Measurements from ENCODE around the gene SBF2. TPM values are rescaled to one million over a fixed set of nuclear protein-coding genes. Genes with fewer than 3 reads are reported as not detected.
A peak's percentile ranks its signal among the peaks of the same experiment; 100 is the strongest.

Gene SBF2
- total and polyA plus RNA-seq, 2 of the 13 experiments (the other 11 are each of a cell fraction or from before 2014, with no cell fraction given) = 24.0 to 45.8 TPM

DNA sequence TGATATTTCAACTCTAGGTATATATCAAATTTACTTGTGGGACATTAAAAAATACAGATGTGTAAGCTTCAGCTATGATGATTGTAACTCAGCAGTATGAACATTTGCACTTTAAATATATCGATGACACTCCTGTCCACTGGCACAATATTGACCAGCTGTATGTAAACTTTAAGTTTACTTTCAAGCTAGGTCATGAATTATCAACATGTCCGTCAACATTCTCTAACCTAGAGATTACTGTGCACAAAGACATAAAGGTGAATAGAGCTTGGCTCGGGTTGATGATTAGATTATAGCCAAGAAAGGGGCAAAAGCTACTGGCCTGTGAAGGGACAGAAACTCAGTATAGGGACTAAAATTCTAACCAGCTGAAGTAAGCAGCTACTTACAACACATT lies 343.6 kb downstream of the SBF2 start (continued):
- TF ChIP-seq, protein P1, sequence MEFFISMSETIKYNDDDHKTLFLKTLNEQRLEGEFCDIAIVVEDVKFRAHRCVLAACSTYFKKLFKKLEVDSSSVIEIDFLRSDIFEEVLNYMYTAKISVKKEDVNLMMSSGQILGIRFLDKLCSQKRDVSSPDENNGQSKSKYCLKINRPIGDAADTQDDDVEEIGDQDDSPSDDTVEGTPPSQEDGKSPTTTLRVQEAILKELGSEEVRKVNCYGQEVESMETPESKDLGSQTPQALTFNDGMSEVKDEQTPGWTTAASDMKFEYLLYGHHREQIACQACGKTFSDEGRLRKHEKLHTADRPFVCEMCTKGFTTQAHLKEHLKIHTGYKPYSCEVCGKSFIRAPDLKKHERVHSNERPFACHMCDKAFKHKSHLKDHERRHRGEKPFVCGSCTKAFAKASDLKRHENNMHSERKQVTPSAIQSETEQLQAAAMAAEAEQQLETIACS (CRISPR knock-in tag; IDR thresholded peaks at IDR 0.05) = no peak
- TF ChIP-seq SMYD3 (CRISPR knock-in tag; IDR thresholded peaks at IDR 0.05) (no peak), ZNF512 (CRISPR knock-in tag; IDR thresholded peaks at IDR 0.05) (no peak), DNMT3B (CRISPR knock-in tag; conservative IDR thresholded peaks at IDR 0.05) (no peak), ZNF160 (CRISPR knock-in tag; IDR thresholded peaks at IDR 0.05) (no peak), POLR2A (IDR thresholded peaks at IDR 0.05; ENCODE audit: insufficient read depth in 1 of 2, low read depth in 2 of 2, low read length in 2 of 2) (no peak), RARG (CRISPR knock-in tag; IDR thresholded peaks at IDR 0.05; ENCODE audit: low read depth) (no peak), MLLT10 (CRISPR knock-in tag; IDR thresholded peaks at IDR 0.05) (no peak), KDM4B (CRISPR knock-in tag; IDR thresholded peaks at IDR 0.05) (no peak), ZNF775 (CRISPR knock-in tag; IDR thresholded peaks at IDR 0.05; ENCODE audit: borderline replicate concordance) (no peak), ZSCAN12 (CRISPR knock-in tag; IDR thresholded peaks at IDR 0.05) (no peak), YY1 (IDR thresholded peaks at IDR 0.05; ENCODE audit: insufficient read depth, insufficient replicate concordance, low read depth, low read length) (no peak), ZMAT3 (CRISPR knock-in tag; conservative IDR thresholded peaks at IDR 0.05) (no peak), THYN1 (CRISPR knock-in tag; IDR thresholded peaks at IDR 0.05; ENCODE audit: borderline replicate concordance, low read depth) (no peak), ZNF772 (CRISPR knock-in tag; IDR thresholded peaks at IDR 0.05) (no peak; the same call in 1 of the 2 replicates), ZNF33B (CRISPR knock-in tag; IDR thresholded peaks at IDR 0.05) (no peak), ZNF879 (CRISPR knock-in tag; IDR thresholded peaks at IDR 0.05) (no peak), SOX13 (IDR thresholded peaks at IDR 0.05) (no peak), SOX13 (CRISPR knock-in tag; conservative IDR thresholded peaks at IDR 0.05 in 1 of 2, IDR thresholded peaks at IDR 0.05 in 1 of 2) (peak in 1 of 2 experiments; percentile 45; a peak in 1 of 4 replicates), SETDB1 (CRISPR knock-in tag; IDR thresholded peaks at IDR 0.05; ENCODE audit: borderline replicate concordance) (no peak), ZNF83 (CRISPR knock-in tag; IDR thresholded peaks at IDR 0.05; ENCODE audit: borderline replicate concordance) (no peak), BHLHE40 (IDR thresholded peaks at IDR 0.05; ENCODE audit: low read length) (no peak), ZNF605 (CRISPR knock-in tag; IDR thresholded peaks at IDR 0.05) (no peak)
- TF ChIP-seq, protein P2, sequence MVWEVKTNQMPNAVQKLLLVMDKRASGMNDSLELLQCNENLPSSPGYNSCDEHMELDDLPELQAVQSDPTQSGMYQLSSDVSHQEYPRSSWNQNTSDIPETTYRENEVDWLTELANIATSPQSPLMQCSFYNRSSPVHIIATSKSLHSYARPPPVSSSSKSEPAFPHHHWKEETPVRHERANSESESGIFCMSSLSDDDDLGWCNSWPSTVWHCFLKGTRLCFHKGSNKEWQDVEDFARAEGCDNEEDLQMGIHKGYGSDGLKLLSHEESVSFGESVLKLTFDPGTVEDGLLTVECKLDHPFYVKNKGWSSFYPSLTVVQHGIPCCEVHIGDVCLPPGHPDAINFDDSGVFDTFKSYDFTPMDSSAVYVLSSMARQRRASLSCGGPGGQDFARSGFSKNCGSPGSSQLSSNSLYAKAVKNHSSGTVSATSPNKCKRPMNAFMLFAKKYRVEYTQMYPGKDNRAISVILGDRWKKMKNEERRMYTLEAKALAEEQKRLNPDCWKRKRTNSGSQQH (CRISPR knock-in tag; IDR thresholded peaks at IDR 0.05; ENCODE audit: low read depth) = no peak
- TF ChIP-seq, protein P3, sequence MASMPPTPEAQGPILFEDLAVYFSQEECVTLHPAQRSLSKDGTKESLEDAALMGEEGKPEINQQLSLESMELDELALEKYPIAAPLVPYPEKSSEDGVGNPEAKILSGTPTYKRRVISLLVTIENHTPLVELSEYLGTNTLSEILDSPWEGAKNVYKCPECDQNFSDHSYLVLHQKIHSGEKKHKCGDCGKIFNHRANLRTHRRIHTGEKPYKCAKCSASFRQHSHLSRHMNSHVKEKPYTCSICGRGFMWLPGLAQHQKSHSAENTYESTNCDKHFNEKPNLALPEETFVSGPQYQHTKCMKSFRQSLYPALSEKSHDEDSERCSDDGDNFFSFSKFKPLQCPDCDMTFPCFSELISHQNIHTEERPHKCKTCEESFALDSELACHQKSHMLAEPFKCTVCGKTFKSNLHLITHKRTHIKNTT (CRISPR knock-in tag; IDR thresholded peaks at IDR 0.05) = no peak
- TF ChIP-seq, protein P4, sequence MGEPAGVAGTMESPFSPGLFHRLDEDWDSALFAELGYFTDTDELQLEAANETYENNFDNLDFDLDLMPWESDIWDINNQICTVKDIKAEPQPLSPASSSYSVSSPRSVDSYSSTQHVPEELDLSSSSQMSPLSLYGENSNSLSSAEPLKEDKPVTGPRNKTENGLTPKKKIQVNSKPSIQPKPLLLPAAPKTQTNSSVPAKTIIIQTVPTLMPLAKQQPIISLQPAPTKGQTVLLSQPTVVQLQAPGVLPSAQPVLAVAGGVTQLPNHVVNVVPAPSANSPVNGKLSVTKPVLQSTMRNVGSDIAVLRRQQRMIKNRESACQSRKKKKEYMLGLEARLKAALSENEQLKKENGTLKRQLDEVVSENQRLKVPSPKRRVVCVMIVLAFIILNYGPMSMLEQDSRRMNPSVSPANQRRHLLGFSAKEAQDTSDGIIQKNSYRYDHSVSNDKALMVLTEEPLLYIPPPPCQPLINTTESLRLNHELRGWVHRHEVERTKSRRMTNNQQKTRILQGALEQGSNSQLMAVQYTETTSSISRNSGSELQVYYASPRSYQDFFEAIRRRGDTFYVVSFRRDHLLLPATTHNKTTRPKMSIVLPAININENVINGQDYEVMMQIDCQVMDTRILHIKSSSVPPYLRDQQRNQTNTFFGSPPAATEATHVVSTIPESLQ (CRISPR knock-in tag; conservative IDR thresholded peaks at IDR 0.05) = no peak
